ENCODE measurements around the gene CRELD2.

DNA sequence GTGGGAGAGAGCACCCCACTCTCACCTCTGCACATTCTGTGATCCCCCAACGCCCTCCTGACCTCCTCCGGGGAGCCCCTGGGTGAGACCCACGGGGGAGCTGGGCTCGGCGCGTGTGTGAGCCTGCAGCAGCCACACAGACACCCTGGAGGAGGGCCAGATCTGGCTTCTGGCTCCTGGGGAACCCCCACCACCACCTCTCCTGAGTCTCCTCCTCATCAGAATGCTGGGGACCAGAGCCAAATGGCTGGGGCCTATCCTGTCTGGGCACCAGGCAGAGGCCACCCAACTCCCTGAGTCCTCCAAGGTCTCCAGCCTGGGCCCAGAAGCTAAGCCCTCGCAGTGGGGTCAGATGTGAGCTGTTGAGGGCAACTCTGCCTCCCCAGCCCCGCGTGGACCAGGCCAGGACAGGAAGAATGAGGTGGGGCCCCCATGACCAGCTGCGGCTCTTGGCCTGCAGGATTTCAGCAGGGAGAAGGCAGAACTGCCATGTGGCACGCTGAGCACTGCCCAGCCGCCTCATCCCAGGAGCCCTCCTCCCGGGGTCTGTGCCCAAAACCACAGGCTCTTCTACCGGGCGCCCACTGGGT lies 36.7 kb downstream of the CRELD2 start:
- TF ChIP-seq, protein P1, sequence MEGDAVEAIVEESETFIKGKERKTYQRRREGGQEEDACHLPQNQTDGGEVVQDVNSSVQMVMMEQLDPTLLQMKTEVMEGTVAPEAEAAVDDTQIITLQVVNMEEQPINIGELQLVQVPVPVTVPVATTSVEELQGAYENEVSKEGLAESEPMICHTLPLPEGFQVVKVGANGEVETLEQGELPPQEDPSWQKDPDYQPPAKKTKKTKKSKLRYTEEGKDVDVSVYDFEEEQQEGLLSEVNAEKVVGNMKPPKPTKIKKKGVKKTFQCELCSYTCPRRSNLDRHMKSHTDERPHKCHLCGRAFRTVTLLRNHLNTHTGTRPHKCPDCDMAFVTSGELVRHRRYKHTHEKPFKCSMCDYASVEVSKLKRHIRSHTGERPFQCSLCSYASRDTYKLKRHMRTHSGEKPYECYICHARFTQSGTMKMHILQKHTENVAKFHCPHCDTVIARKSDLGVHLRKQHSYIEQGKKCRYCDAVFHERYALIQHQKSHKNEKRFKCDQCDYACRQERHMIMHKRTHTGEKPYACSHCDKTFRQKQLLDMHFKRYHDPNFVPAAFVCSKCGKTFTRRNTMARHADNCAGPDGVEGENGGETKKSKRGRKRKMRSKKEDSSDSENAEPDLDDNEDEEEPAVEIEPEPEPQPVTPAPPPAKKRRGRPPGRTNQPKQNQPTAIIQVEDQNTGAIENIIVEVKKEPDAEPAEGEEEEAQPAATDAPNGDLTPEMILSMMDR (IDR thresholded peaks at IDR 0.05; ENCODE audit: low read length): no peak
- TF ChIP-seq EZH2 (IDR thresholded peaks at IDR 0.05; ENCODE audit: borderline replicate concordance, low read length): no peak

Measured in OCI-LY1 (cell line).